GM21737 (cell line): ENCODE data around the gene DUSP10.
A peak's percentile ranks its signal among the peaks of the same experiment; 100 is the strongest.

Source experiments
- ATAC-seq: cut with Tn5 transposase; IDR thresholded peaks from one replicate; pipeline ENCODE4 v1.9.1; 2021; ENCODE audit warnings: mild to moderate bottlenecking, moderate library complexity; ENCODE audit not compliant: unreplicated experiment

Gene DUSP10

GRCh38 chr1:221697923-221698425, 43.9 kb downstream of the DUSP10 start:
- ATAC-seq, result no peak

- ATAC-seq, result no peak
These were observed 45.0 kb downstream of the DUSP10 start for GRCh38 chr1:221696718-221697461.

- no peak for ATAC-seq
These were observed 45.9 kb downstream of the DUSP10 start for GRCh38 chr1:221696027-221696426.

- no peak for ATAC-seq
These were observed 46.6 kb downstream of the DUSP10 start for GRCh38 chr1:221695301-221695700.

GRCh38 chr1:221694109-221694508, 47.8 kb downstream of the DUSP10 start:
- no peak for ATAC-seq

GRCh38 chr1:221693087-221693486, 48.8 kb downstream of the DUSP10 start:
- ATAC-seq, result no peak

GRCh38 chr1:221692643-221693042, 49.2 kb downstream of the DUSP10 start:
- ATAC-seq, result no peak

GRCh38 chr1:221691261-221691660, 50.6 kb downstream of the DUSP10 start:
- no peak for ATAC-seq

- no peak for ATAC-seq
These were observed 51.0 kb downstream of the DUSP10 start for GRCh38 chr1:221690858-221691257.

- no peak for ATAC-seq
These were observed 52.8 kb downstream of the DUSP10 start for GRCh38 chr1:221689138-221689537.

GRCh38 chr1:221688488-221688843, 53.4 kb downstream of the DUSP10 start:
- no peak for ATAC-seq

GRCh38 chr1:221687836-221688487, 53.9 kb downstream of the DUSP10 start:
- ATAC-seq, result no peak

- ATAC-seq, result no peak
These were observed 58.2 kb downstream of the DUSP10 start for GRCh38 chr1:221683681-221684080.

GRCh38 chr1:221680085-221680484, 61.8 kb downstream of the DUSP10 start:
- no peak for ATAC-seq

- no peak for ATAC-seq
These were observed 63.9 kb downstream of the DUSP10 start for GRCh38 chr1:221678014-221678413.

- no peak for ATAC-seq
These were observed 65.7 kb downstream of the DUSP10 start for GRCh38 chr1:221675880-221676800.

- ATAC-seq, result no peak
These were observed 68.9 kb downstream of the DUSP10 start for GRCh38 chr1:221672965-221673364.

- ATAC-seq, result no peak
These were observed 69.6 kb downstream of the DUSP10 start for GRCh38 chr1:221672239-221672645.

- ATAC-seq, result no peak
These were observed 71.8 kb downstream of the DUSP10 start for GRCh38 chr1:221670081-221670480.

GRCh38 chr1:221669441-221669840, 72.4 kb downstream of the DUSP10 start:
- no peak for ATAC-seq

GRCh38 chr1:221667504-221667903, 74.4 kb downstream of the DUSP10 start:
- ATAC-seq, result peak; percentile 81
